Astrocyte (in vitro differentiated cells and primary cell): Measurements from ENCODE around the gene ERI2. TPM values are rescaled to one million over a fixed set of nuclear protein-coding genes. Genes with fewer than 3 reads are reported as not detected.

Experiments
- DNase-seq: peaks from one replicate; pipeline ENCODE4 v3.0.0-alpha.2; 2010; ENCODE audit warnings: low read depth
- FAIRE-seq: peaks from 2 replicates; lab custom pipeline; 2011; peaks lifted over from hg19 to GRCh38; lab: Jason Lieb, UNC
- H2AFZ ChIP-seq: 2 replicates; pipeline ENCODE4 v1.6.0; 2012; ENCODE audit warnings: low read depth, low read length, inconsistent platforms
- H3K27ac ChIP-seq: 2 replicates; pipeline ENCODE4 v1.5.1; 2011; ENCODE audit warnings: low read depth, low read length, inconsistent platforms
- H3K27me3 ChIP-seq: 2 replicates; pipeline ENCODE4 v1.6.0; 2011; ENCODE audit warnings: low read length, inconsistent platforms; ENCODE audit not compliant: insufficient read depth
- H3K36me3 ChIP-seq: 2 replicates; pipeline ENCODE4 v1.5.1; 2011; ENCODE audit warnings: low read length, inconsistent platforms; ENCODE audit not compliant: insufficient read depth
- H3K4me1 ChIP-seq: 2 replicates; pipeline ENCODE4 v1.5.1; 2011; ENCODE audit warnings: low read length, inconsistent platforms; ENCODE audit not compliant: insufficient read depth
- H3K4me2 ChIP-seq: 2 replicates; pipeline ENCODE4 v1.6.0; 2012; ENCODE audit warnings: low read length, inconsistent platforms
- H3K4me3 ChIP-seq: 2 replicates; pipeline ENCODE4 v1.5.1; 2011; ENCODE audit warnings: low read depth, mild to moderate bottlenecking, low read length, inconsistent platforms; ENCODE audit not compliant: insufficient read depth
- H3K79me2 ChIP-seq: 2 replicates; pipeline ENCODE4 v1.6.0; 2012; ENCODE audit warnings: mild to moderate bottlenecking, low read length, inconsistent platforms; ENCODE audit not compliant: insufficient read depth
- H3K9ac ChIP-seq: 2 replicates; pipeline ENCODE4 v1.6.0; 2012; ENCODE audit warnings: mild to moderate bottlenecking, low read length, inconsistent platforms
- H3K9me3 ChIP-seq: 2 replicates; pipeline ENCODE4 v1.5.1; 2012; ENCODE audit warnings: low read depth, mild to moderate bottlenecking, low read length, inconsistent platforms; ENCODE audit not compliant: insufficient read depth
- H4K20me1 ChIP-seq: 2 replicates; pipeline ENCODE4 v1.6.0; 2012; ENCODE audit warnings: low read length, inconsistent platforms; ENCODE audit not compliant: insufficient read depth
- H3K27ac Mint-ChIP-seq: one replicate; pipeline ENCODE4 v1.8.0; 2021; ENCODE audit warnings: mild to moderate bottlenecking, mixed read lengths; ENCODE audit not compliant: unreplicated experiment
- H3K27me3 Mint-ChIP-seq: one replicate; pipeline ENCODE4 v1.8.0; 2021; ENCODE audit warnings: low read depth, mixed read lengths; ENCODE audit not compliant: unreplicated experiment
- H3K36me3 Mint-ChIP-seq: one replicate; pipeline ENCODE4 v1.8.0; 2021; ENCODE audit warnings: low read depth, mixed read lengths; ENCODE audit not compliant: unreplicated experiment
- H3K4me1 Mint-ChIP-seq: one replicate; pipeline ENCODE4 v1.8.0; 2021; ENCODE audit warnings: low read depth, mixed read lengths; ENCODE audit not compliant: unreplicated experiment
- H3K4me3 Mint-ChIP-seq: one replicate; pipeline ENCODE4 v1.8.0; 2021; ENCODE audit warnings: mild to moderate bottlenecking, moderate library complexity, mixed read lengths; ENCODE audit not compliant: unreplicated experiment
- H3K9me3 Mint-ChIP-seq: one replicate; pipeline ENCODE4 v1.8.0; 2021; ENCODE audit warnings: mild to moderate bottlenecking, mixed read lengths; ENCODE audit not compliant: unreplicated experiment
- EZH2 ChIP-seq: IDR thresholded peaks from 2 replicates; pipeline ENCODE4 v1.6.1; 2012; ENCODE audit warnings: mild to moderate bottlenecking, low read length, inconsistent platforms; ENCODE audit not compliant: insufficient read depth
- total RNA-seq: library from RNA; stranded (reverse); gene quantifications from 2 replicates; pipeline ENCODE4 v1.2.1, GENCODE V29; 2021
- TF ChIP-seq, protein P1 (sequence below): IDR thresholded peaks from 2 replicates; pipeline ENCODE4 v1.5.1; 2011; ENCODE audit warnings: low read depth, mild to moderate bottlenecking, inconsistent platforms, low read length, moderate library complexity; ENCODE audit not compliant: insufficient read depth

Gene ERI2
- total RNA-seq, 1 donor from 2014 or later: 12.9 TPM

DNA sequence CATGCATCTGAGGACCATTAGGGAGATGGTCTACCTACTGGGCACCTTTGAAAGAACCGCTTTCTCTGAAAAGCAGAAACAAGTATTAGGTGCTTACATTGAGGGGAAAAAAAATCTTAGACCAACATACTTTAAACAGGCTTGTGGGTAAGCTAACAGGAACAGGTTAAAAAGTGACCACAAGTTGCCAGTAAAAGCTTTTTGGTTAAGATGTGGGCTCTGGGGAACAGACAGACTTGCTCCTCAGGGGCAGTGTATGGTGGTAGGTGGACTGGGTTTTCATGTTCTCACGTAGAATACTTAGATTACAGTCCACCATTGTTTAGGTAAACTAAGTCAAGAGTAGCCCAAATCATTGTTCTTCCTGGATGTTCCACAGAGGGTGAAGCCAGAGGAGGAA lies 41.3 kb upstream of the ERI2 start:
- no peak overlapping the region for H2AFZ ChIP-seq
- DNase-seq (no peak), FAIRE-seq (no peak)
- no peaks in the 10 kb centered on the region for H3K9me3 Mint-ChIP-seq
- H3K4me1 ChIP-seq: peaks cover 13% of the 10 kb centered on the region
- no peaks in the 10 kb centered on the region for H3K36me3 ChIP-seq
- H3K27ac Mint-ChIP-seq: no peak overlapping the region
- no peak overlapping the region for H3K4me3 Mint-ChIP-seq
- H3K27me3 ChIP-seq: no peaks in the 10 kb centered on the region
- no peaks in the 10 kb centered on the region for H3K27me3 Mint-ChIP-seq
- no peak overlapping the region for H3K9ac ChIP-seq
- no peaks in the 10 kb centered on the region for H3K79me2 ChIP-seq
- peaks cover 3% of the 10 kb centered on the region for H3K36me3 Mint-ChIP-seq
- peaks cover 20% of the 10 kb centered on the region for H3K4me1 Mint-ChIP-seq
- H3K27ac ChIP-seq: no peak overlapping the region
- H3K4me2 ChIP-seq: no peak overlapping the region
- H3K4me3 ChIP-seq: no peak overlapping the region
- H3K9me3 ChIP-seq: no peaks in the 10 kb centered on the region
- TF ChIP-seq, protein P1, sequence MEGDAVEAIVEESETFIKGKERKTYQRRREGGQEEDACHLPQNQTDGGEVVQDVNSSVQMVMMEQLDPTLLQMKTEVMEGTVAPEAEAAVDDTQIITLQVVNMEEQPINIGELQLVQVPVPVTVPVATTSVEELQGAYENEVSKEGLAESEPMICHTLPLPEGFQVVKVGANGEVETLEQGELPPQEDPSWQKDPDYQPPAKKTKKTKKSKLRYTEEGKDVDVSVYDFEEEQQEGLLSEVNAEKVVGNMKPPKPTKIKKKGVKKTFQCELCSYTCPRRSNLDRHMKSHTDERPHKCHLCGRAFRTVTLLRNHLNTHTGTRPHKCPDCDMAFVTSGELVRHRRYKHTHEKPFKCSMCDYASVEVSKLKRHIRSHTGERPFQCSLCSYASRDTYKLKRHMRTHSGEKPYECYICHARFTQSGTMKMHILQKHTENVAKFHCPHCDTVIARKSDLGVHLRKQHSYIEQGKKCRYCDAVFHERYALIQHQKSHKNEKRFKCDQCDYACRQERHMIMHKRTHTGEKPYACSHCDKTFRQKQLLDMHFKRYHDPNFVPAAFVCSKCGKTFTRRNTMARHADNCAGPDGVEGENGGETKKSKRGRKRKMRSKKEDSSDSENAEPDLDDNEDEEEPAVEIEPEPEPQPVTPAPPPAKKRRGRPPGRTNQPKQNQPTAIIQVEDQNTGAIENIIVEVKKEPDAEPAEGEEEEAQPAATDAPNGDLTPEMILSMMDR: no peak
- TF ChIP-seq EZH2: no peak
- H4K20me1 ChIP-seq: no peaks in the 10 kb centered on the region

DNA sequence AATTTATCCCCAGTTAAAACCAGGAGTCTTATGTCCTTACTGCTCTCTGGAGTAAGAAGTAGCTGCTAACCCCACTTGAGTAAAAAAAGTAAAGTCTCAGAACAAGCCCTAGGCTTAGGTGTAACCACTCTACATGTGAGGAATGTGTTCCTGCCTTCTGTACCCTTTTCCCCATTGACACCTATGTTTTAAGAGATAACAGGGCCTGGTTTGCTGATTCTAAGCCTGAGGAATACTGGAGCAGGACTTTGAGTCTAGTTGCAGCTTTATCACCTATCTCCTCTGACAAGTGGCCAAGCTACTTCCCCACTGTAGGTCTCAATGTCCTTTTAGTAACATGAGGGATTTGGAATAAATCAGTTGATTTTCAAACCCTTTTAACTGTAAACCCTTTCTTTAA lies 40.3 kb upstream of the ERI2 start:
- H3K79me2 ChIP-seq: no peaks in the 10 kb centered on the region
- no peaks in the 10 kb centered on the region for H3K27me3 ChIP-seq
- no peaks in the 10 kb centered on the region for H4K20me1 ChIP-seq
- peaks cover 7% of the 10 kb centered on the region for H3K4me1 ChIP-seq
- no peak overlapping the region for H3K4me3 ChIP-seq
- Mint-ChIP-seq H3K36me3 (peaks cover 3% of the 10 kb centered on the region), H3K9me3 (no peaks in the 10 kb centered on the region), H3K27me3 (no peaks in the 10 kb centered on the region), H3K4me3 (no peak overlapping the region), H3K4me1 (peaks cover 14% of the 10 kb centered on the region), H3K27ac (no peak overlapping the region)
- H3K36me3 ChIP-seq: no peaks in the 10 kb centered on the region
- FAIRE-seq (no peak), DNase-seq (no peak)
- no peak overlapping the region for H3K27ac ChIP-seq
- H3K9ac ChIP-seq: no peak overlapping the region
- H2AFZ ChIP-seq: no peak overlapping the region
- TF ChIP-seq, protein P1: no peak
- H3K9me3 ChIP-seq: no peaks in the 10 kb centered on the region
- H3K4me2 ChIP-seq: no peak overlapping the region

DNA sequence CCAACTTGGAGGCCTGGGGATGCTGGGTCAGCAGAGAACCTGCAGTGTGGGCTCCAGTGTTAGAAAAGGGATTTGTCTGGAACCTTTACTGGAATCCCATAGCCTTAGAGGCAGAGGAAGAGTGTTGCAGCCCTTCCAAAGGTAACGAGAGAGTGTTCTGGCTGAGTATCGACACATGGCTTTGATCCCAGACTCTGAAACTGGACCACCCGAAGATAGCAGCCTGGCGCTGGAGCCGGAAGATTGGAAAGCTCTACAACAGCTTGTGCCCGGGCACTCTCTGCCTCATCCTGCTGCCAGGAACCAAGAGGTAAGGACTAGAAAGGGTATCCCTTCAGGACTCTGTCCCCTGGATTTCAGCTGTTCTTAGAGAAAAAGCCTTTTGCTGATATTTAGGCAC lies 39.8 kb upstream of the ERI2 start:
- Histone ChIP-seq H3K27me3 (no peaks in the 10 kb centered on the region), H4K20me1 (no peaks in the 10 kb centered on the region), H3K4me3 (no peak overlapping the region), H3K36me3 (no peaks in the 10 kb centered on the region), H3K4me2 (no peak overlapping the region), H2AFZ (no peak overlapping the region), H3K9ac (no peak overlapping the region), H3K27ac (no peak overlapping the region), H3K9me3 (no peaks in the 10 kb centered on the region), H3K79me2 (no peaks in the 10 kb centered on the region), H3K4me1 (peaks cover 1% of the 10 kb centered on the region)
- no peaks in the 10 kb centered on the region for H3K27me3 Mint-ChIP-seq
- DNase-seq (no peak), FAIRE-seq (no peak)
- peaks cover 3% of the 10 kb centered on the region for H3K36me3 Mint-ChIP-seq
- H3K27ac Mint-ChIP-seq: no peak overlapping the region
- TF ChIP-seq EZH2: no peak
- TF ChIP-seq, protein P1: no peak
- H3K4me3 Mint-ChIP-seq: no peak overlapping the region
- H3K9me3 Mint-ChIP-seq: no peaks in the 10 kb centered on the region
- peaks cover 9% of the 10 kb centered on the region for H3K4me1 Mint-ChIP-seq
